BLaER1 treated with 17β-estradiol and CSF1 and Interleukin-3, amounts not matched to agents 10 nM and 100 nM (cell line): ENCODE data around the gene C10orf143.

ENCODE experiments used
- H3K27ac ChIP-seq, 11 experiments: shearing (Covaris generic); formaldehyde crosslinking; 2 replicates each; pipeline ENCODE4 v1.8.1; 2022
- H3K27me3 ChIP-seq, 11 experiments: shearing (Covaris generic); formaldehyde crosslinking; 2 replicates each; pipeline ENCODE4 v1.8.1; 2022
- H3K36me3 ChIP-seq, 11 experiments: shearing (Covaris generic); formaldehyde crosslinking; 2 replicates each; pipeline ENCODE4 v1.8.1; 2022
- H3K4me1 ChIP-seq, 10 experiments: shearing (Covaris generic); formaldehyde crosslinking; 2 replicates each; pipeline ENCODE4 v1.8.1; 2022
- H3K4me2 ChIP-seq, 11 experiments: shearing (Covaris generic); formaldehyde crosslinking; 2 replicates each; pipeline ENCODE4 v1.8.1; 2022
- H3K4me3 ChIP-seq, 10 experiments: shearing (Covaris generic); formaldehyde crosslinking; 2 replicates each; pipeline ENCODE4 v1.8.1; 2022
- H3K9ac ChIP-seq, 11 experiments: shearing (Covaris generic); formaldehyde crosslinking; 2 replicates each; pipeline ENCODE4 v1.8.1; 2022
- H3K9me3 ChIP-seq, 11 experiments: shearing (Covaris generic); formaldehyde crosslinking; replicated peaks in 1 of 11; 2 replicates each; pipeline ENCODE4 v1.8.1; 2022
- H4K20me1 ChIP-seq, 11 experiments: shearing (Covaris generic); formaldehyde crosslinking; 2 replicates each; pipeline ENCODE4 v1.8.1; 2022
- Cebpa-rat ChIP-seq, 11 experiments: shearing (Covaris generic); IDR thresholded peaks; 2 replicates each; pipeline ENCODE4 v1.8.1; 2022

C10orf143 gene

GRCh38 chr10:130110246-130111112 lies at the start of gene C10orf143:
Gene C10orf143 (minus strand): TSS chr10:130110830. CDS start chr10:130110772, 58 bp downstream.
- H4K20me1 ChIP-seq, result peaks cover 0 to 10% (median 7%) of the 10 kb centered on the region in 11 experiments; a peak in 9 of 22 replicates
- peaks cover 0 to 19% (median 4%) of the 10 kb centered on the region in 11 experiments; a peak in 11 of 22 replicates for H3K9me3 ChIP-seq
- peak within 1 kb of the TSS; percentile 85 to 95 (median 91) for H3K9ac ChIP-seq
- H3K4me2 ChIP-seq, result peak within 1 kb of the TSS; percentile 86 to 99 (median 95)
- peak within 1 kb of the TSS; percentile 66 to 86 (median 75) for H3K4me3 ChIP-seq
- H3K27me3 ChIP-seq, result no peaks in the 10 kb centered on the region
- H3K36me3 ChIP-seq, result peaks cover 0 to 12% (median 4%) of the 10 kb centered on the region in 11 experiments; a peak in 6 of 22 replicates
- no peak for TF ChIP-seq Cebpa-rat (IDR thresholded peaks at IDR 0.05)
- H3K4me1 ChIP-seq, result peaks cover 13 to 35% (median 21%) of the 10 kb centered on the region in 10 experiments
- H3K27ac ChIP-seq, result peak within 1 kb of the TSS; percentile 76 to 95 (median 92)

GRCh38 chr10:130159192-130159794 lies 48.7 kb upstream of the C10orf143 start:
- no peak overlapping the region for H3K4me3 ChIP-seq
- no peaks in the 10 kb centered on the region for H3K27me3 ChIP-seq
- peaks cover 0 to under 1% (median 0%) of the 10 kb centered on the region in 11 experiments; a peak in 4 of 22 replicates for H3K9me3 ChIP-seq
- H4K20me1 ChIP-seq, result peaks cover 55 to 97% (median 80%) of the 10 kb centered on the region in 11 experiments
- no peak overlapping the region for H3K27ac ChIP-seq
- H3K4me2 ChIP-seq, result no peak overlapping the region
- no peak overlapping the region for H3K9ac ChIP-seq
- TF ChIP-seq Cebpa-rat (IDR thresholded peaks at IDR 0.05), result no peak
- peaks cover 71 to 89% (median 77%) of the 10 kb centered on the region in 11 experiments for H3K36me3 ChIP-seq
- no peaks in the 10 kb centered on the region for H3K4me1 ChIP-seq

- no peak overlapping the region for H3K27ac ChIP-seq
- H3K4me2 ChIP-seq, result peak overlapping the region in 4 of 11 experiments; percentile 10 to 28 (median 20); a peak in 5 of 22 replicates
- peaks cover 56 to 100% (median 82%) of the 10 kb centered on the region in 11 experiments for H4K20me1 ChIP-seq
- H3K4me1 ChIP-seq, result peaks cover 13 to 26% (median 20%) of the 10 kb centered on the region in 10 experiments
- H3K27me3 ChIP-seq, result no peaks in the 10 kb centered on the region
- TF ChIP-seq Cebpa-rat (IDR thresholded peaks at IDR 0.05), result no peak
- peaks cover 62 to 100% (median 95%) of the 10 kb centered on the region in 11 experiments for H3K36me3 ChIP-seq
- no peak overlapping the region for H3K9ac ChIP-seq
- H3K4me3 ChIP-seq, result no peak overlapping the region
- peaks cover 0 to 23% (median 13%) of the 10 kb centered on the region in 11 experiments; a peak in 13 of 22 replicates for H3K9me3 ChIP-seq
Measured at GRCh38 chr10:130146042-130146441, 35.4 kb upstream of the C10orf143 start.

- H3K9me3 ChIP-seq, result no peaks in the 10 kb centered on the region; a peak in 1 of 22 replicates
- peak overlapping the region; percentile 42 to 98 (median 55) for H3K4me2 ChIP-seq
- H3K36me3 ChIP-seq, result peaks cover 27 to 88% (median 75%) of the 10 kb centered on the region in 11 experiments
- no peaks in the 10 kb centered on the region for H3K27me3 ChIP-seq
- H4K20me1 ChIP-seq, result peaks cover 82 to 100% (median 100%) of the 10 kb centered on the region in 11 experiments
- 0 out of 22 replicates have a peak overlapping the region, but pooled peaks of 2 of the 11 experiments have one; percentile 0 to 29 for H3K9ac ChIP-seq
- H3K4me3 ChIP-seq, result no peak overlapping the region
- TF ChIP-seq Cebpa-rat (IDR thresholded peaks at IDR 0.05), result no peak
- peaks cover 50 to 65% (median 57%) of the 10 kb centered on the region in 10 experiments for H3K4me1 ChIP-seq
- H3K27ac ChIP-seq, result no peak overlapping the region; a peak in 1 of 22 replicates
Measured at GRCh38 chr10:130141878-130142277, 31.2 kb upstream of the C10orf143 start.

- 0 out of 22 replicates have a peak overlapping the region, but pooled peaks of 2 of the 11 experiments have one; percentile 0 to 29 for H3K9ac ChIP-seq
- H3K4me3 ChIP-seq, result no peak overlapping the region
- peaks cover 50 to 65% (median 57%) of the 10 kb centered on the region in 10 experiments for H3K4me1 ChIP-seq
- no peak overlapping the region; a peak in 1 of 22 replicates for H3K27ac ChIP-seq
- H3K36me3 ChIP-seq, result peaks cover 22 to 84% (median 71%) of the 10 kb centered on the region in 11 experiments
- H4K20me1 ChIP-seq, result peaks cover 84 to 100% (median 99%) of the 10 kb centered on the region in 11 experiments
- no peak for TF ChIP-seq Cebpa-rat (IDR thresholded peaks at IDR 0.05)
- H3K9me3 ChIP-seq, result no peaks in the 10 kb centered on the region; a peak in 1 of 22 replicates
- peak overlapping the region; percentile 42 to 98 (median 55) for H3K4me2 ChIP-seq
- no peaks in the 10 kb centered on the region for H3K27me3 ChIP-seq
Measured at GRCh38 chr10:130141460-130141859, 30.8 kb upstream of the C10orf143 start.

- H3K27ac ChIP-seq, result no peak overlapping the region
- TF ChIP-seq Cebpa-rat (IDR thresholded peaks at IDR 0.05), result no peak
- H3K4me1 ChIP-seq, result peaks cover 50 to 61% (median 56%) of the 10 kb centered on the region in 10 experiments
- peaks cover 18 to 80% (median 67%) of the 10 kb centered on the region in 11 experiments for H3K36me3 ChIP-seq
- peak overlapping the region; percentile 42 to 98 (median 55); a peak in 21 of 22 replicates for H3K4me2 ChIP-seq
- peaks cover 81 to 98% (median 96%) of the 10 kb centered on the region in 11 experiments for H4K20me1 ChIP-seq
- no peaks in the 10 kb centered on the region for H3K27me3 ChIP-seq
- no peak overlapping the region for H3K9ac ChIP-seq
- H3K4me3 ChIP-seq, result no peak overlapping the region
- H3K9me3 ChIP-seq, result no peaks in the 10 kb centered on the region; a peak in 1 of 22 replicates
Measured at GRCh38 chr10:130141038-130141437, 30.4 kb upstream of the C10orf143 start.

GRCh38 chr10:130140425-130140824 lies 29.8 kb upstream of the C10orf143 start:
- Histone ChIP-seq H3K27me3 (no peaks in the 10 kb centered on the region), H4K20me1 (peaks cover 77 to 92% (median 90%) of the 10 kb centered on the region in 11 experiments), H3K4me2 (peak overlapping the region in 7 of 11 experiments; percentile 42 to 98 (median 90); a peak in 10 of 22 replicates), H3K9me3 (no peaks in the 10 kb centered on the region; a peak in 1 of 22 replicates), H3K4me3 (no peak overlapping the region), H3K27ac (no peak overlapping the region), H3K9ac (no peak overlapping the region), H3K36me3 (peaks cover 12 to 73% (median 61%) of the 10 kb centered on the region in 11 experiments; a peak in 21 of 22 replicates), H3K4me1 (peaks cover 52 to 61% (median 58%) of the 10 kb centered on the region in 10 experiments)
- TF ChIP-seq Cebpa-rat (IDR thresholded peaks at IDR 0.05), result no peak

GRCh38 chr10:130138479-130138866 lies 27.8 kb upstream of the C10orf143 start:
- peaks cover 64 to 72% (median 71%) of the 10 kb centered on the region in 11 experiments for H4K20me1 ChIP-seq
- no peaks in the 10 kb centered on the region for H3K27me3 ChIP-seq
- H3K9me3 ChIP-seq, result no peaks in the 10 kb centered on the region
- TF ChIP-seq Cebpa-rat (IDR thresholded peaks at IDR 0.05), result no peak
- peak overlapping the region in 2 of 11 experiments; percentile 90 to 92; a peak in 3 of 22 replicates for H3K27ac ChIP-seq
- H3K4me1 ChIP-seq, result peaks cover 53 to 63% (median 59%) of the 10 kb centered on the region in 10 experiments
- H3K4me3 ChIP-seq, result peak overlapping the region; percentile 84 to 100 (median 96); a peak in 14 of 20 replicates
- H3K4me2 ChIP-seq, result peak overlapping the region; percentile 87 to 98 (median 93)
- H3K9ac ChIP-seq, result peak overlapping the region in 8 of 11 experiments; percentile 92 to 97 (median 95); a peak in 10 of 22 replicates
- peaks cover 5 to 54% (median 41%) of the 10 kb centered on the region in 11 experiments; a peak in 20 of 22 replicates for H3K36me3 ChIP-seq
